Endodermal cell (in vitro differentiated cells): ENCODE data around the gene SMARCA1. TPM values are rescaled to one million over a fixed set of nuclear protein-coding genes. Genes with fewer than 3 reads are reported as not detected.

Experiments used
- DNase-seq: peaks from one replicate; pipeline ENCODE4 v3.0.0-alpha.2; 2017
- H3K27ac ChIP-seq: 2 replicates; pipeline ENCODE4 v1.5.1; 2013; ENCODE audit warnings: mild to moderate bottlenecking, low read depth, low read length, moderate library complexity
- H3K27me3 ChIP-seq: 2 replicates; pipeline ENCODE4 v1.6.1; 2013; ENCODE audit warnings: mild to moderate bottlenecking, low read length, moderate library complexity; ENCODE audit not compliant: insufficient read depth, control insufficient read depth, poor library complexity, severe bottlenecking
- H3K36me3 ChIP-seq: 2 replicates; pipeline ENCODE4 v1.7.0; 2013; ENCODE audit warnings: mild to moderate bottlenecking, low read length, moderate library complexity; ENCODE audit not compliant: control insufficient read depth, insufficient read depth
- H3K4me1 ChIP-seq: one replicate; pipeline ENCODE4 v1.7.0; 2013; ENCODE audit warnings: low read length; ENCODE audit not compliant: control insufficient read depth, insufficient read depth
- H3K4me3 ChIP-seq: 2 replicates; pipeline ENCODE4 v1.5.1; 2013; ENCODE audit warnings: mild to moderate bottlenecking, low read length, moderate library complexity
- H3K9ac ChIP-seq: 2 replicates; pipeline ENCODE4 v1.6.1; 2013; ENCODE audit warnings: mild to moderate bottlenecking, low read length, moderate library complexity; ENCODE audit not compliant: poor library complexity, severe bottlenecking; ENCODE audit errors: extremely low read depth
- H3K9me3 ChIP-seq: 2 replicates; pipeline ENCODE4 v1.6.1; 2013; ENCODE audit warnings: mild to moderate bottlenecking, low read length, moderate library complexity; ENCODE audit not compliant: control insufficient read depth
- H3K27ac Mint-ChIP-seq: 2 replicates; pipeline ENCODE4 v1.8.0; 2020; ENCODE audit warnings: mixed read lengths
- H3K27me3 Mint-ChIP-seq: 2 replicates; pipeline ENCODE4 v1.8.0; 2021; ENCODE audit warnings: mild to moderate bottlenecking, mixed read lengths; ENCODE audit not compliant: insufficient read depth
- H3K36me3 Mint-ChIP-seq: 2 replicates; pipeline ENCODE4 v1.8.0; 2020; ENCODE audit warnings: low read depth, mixed read lengths
- H3K4me1 Mint-ChIP-seq: 2 replicates; pipeline ENCODE4 v1.8.0; 2020; ENCODE audit warnings: mixed read lengths
- H3K4me3 Mint-ChIP-seq: 2 replicates; pipeline ENCODE4 v1.8.0; 2020; ENCODE audit warnings: mild to moderate bottlenecking, moderate library complexity, mixed read lengths
- H3K9me3 Mint-ChIP-seq: 2 replicates; pipeline ENCODE4 v1.8.0; 2020; ENCODE audit warnings: mild to moderate bottlenecking, mixed read lengths
- CTCF ChIP-seq: fragments of 200-600 bp; sonication (generic); conservative IDR thresholded peaks from 2 replicates; pipeline ENCODE4 v1.5.0; 2021; ENCODE audit warnings: antibody characterized with exemption, mild to moderate bottlenecking
- WGBS, 2 experiments: methylation state at CpG; one replicate each; pipeline versions ENCODE4 v1.1.5 to v1.1.7; 2013; ENCODE audit warnings: missing lambda C conversion rate in 2 of 2, mixed read lengths in 1 of 2; ENCODE audit not compliant: insufficient coverage in 1 of 2, insufficient read length in 1 of 2; 5-methylcytosine and 5-hydroxymethylcytosine counted together
- total RNA-seq, 2 donors: library from RNA; stranded (reverse); fragmentation: NEBNext Ultra II Directional in 1 of 2; extraction: Animal tissue kit (Norgen Biotek cat#: 25700) in 1 of 2; gene quantifications; 2 replicates in 1 of 2; 3 replicates in 1 of 2; pipeline ENCODE4 v1.2.1, GENCODE V29; 2021

The SMARCA1 gene
- total RNA-seq, 2 donors from 2014 or later, result 83.3 to 146 TPM

GRCh38 chrX:129445436-129445835, 77.9 kb downstream of the SMARCA1 start:
- H3K27ac ChIP-seq, result no peak overlapping the region
- no peaks in the 10 kb centered on the region for H3K9me3 ChIP-seq
- no peak for TF ChIP-seq CTCF
- no peak overlapping the region for H3K4me3 Mint-ChIP-seq
- H3K9ac ChIP-seq, result no peak overlapping the region
- no peak overlapping the region for H3K4me3 ChIP-seq
- no peak for DNase-seq
- H3K27me3 Mint-ChIP-seq, result no peaks in the 10 kb centered on the region
- H3K27me3 ChIP-seq, result no peaks in the 10 kb centered on the region
- H3K36me3 ChIP-seq, result peaks cover 22% of the 10 kb centered on the region
- no peaks in the 10 kb centered on the region for H3K9me3 Mint-ChIP-seq
- H3K36me3 Mint-ChIP-seq, result peaks cover 55% of the 10 kb centered on the region
- peaks cover 21% of the 10 kb centered on the region for H3K4me1 Mint-ChIP-seq
- H3K4me1 ChIP-seq, result no peaks in the 10 kb centered on the region
- no peak overlapping the region for H3K27ac Mint-ChIP-seq

DNA sequence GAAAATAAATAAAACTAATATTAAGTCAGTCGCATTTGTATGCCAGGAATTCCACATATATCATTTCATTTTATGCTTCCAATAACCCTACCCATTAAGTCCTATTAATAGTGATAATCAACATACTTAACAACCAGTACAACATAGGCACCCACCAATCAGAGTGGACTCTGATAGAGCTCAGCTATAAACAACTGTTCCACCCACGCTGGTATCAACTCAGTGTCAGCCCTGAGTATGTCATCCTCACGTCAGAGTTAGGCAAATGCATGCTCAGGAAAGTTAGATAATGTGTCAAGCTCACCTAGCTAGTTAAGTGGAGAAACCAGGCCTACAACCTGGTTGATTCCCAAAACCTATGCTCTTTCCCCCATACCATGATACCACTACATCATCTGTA, 89.3 kb downstream of the SMARCA1 start:
- no peak overlapping the region for H3K9ac ChIP-seq
- H3K4me1 Mint-ChIP-seq, result no peaks in the 10 kb centered on the region
- H3K27me3 ChIP-seq, result no peaks in the 10 kb centered on the region
- no peak overlapping the region for H3K4me3 Mint-ChIP-seq
- H3K27ac Mint-ChIP-seq, result no peak overlapping the region
- peaks cover 45% of the 10 kb centered on the region for H3K36me3 Mint-ChIP-seq
- no peak for TF ChIP-seq CTCF
- peaks cover 19% of the 10 kb centered on the region for H3K36me3 ChIP-seq
- H3K9me3 Mint-ChIP-seq, result peaks cover 13% of the 10 kb centered on the region
- H3K4me3 ChIP-seq, result no peak overlapping the region
- H3K4me1 ChIP-seq, result no peaks in the 10 kb centered on the region
- no peak for DNase-seq
- peaks cover 15% of the 10 kb centered on the region for H3K9me3 ChIP-seq
- no peak overlapping the region for H3K27ac ChIP-seq
- H3K27me3 Mint-ChIP-seq, result no peaks in the 10 kb centered on the region
- 94% methylated on average over 3 of the region's 3 CpGs; no CpG with 5 or more reads in 1 of the 2 experiments for WGBS, 2 experiments

- Mint-ChIP-seq H3K9me3 (peaks cover 18% of the 10 kb centered on the region), H3K27ac (no peak overlapping the region), H3K36me3 (peaks cover 49% of the 10 kb centered on the region), H3K4me3 (no peak overlapping the region), H3K4me1 (no peaks in the 10 kb centered on the region), H3K27me3 (no peaks in the 10 kb centered on the region)
- Histone ChIP-seq H3K27ac (no peak overlapping the region), H3K4me1 (no peaks in the 10 kb centered on the region), H3K9me3 (peaks cover 15% of the 10 kb centered on the region), H3K9ac (no peak overlapping the region), H3K4me3 (no peak overlapping the region), H3K27me3 (no peaks in the 10 kb centered on the region), H3K36me3 (peaks cover 21% of the 10 kb centered on the region)
- TF ChIP-seq CTCF, result no peak
- WGBS, 2 experiments, result 100% methylated on average over 1 of the region's 2 CpGs; no CpG with 5 or more reads in 1 of the 2 experiments
- DNase-seq, result no peak
These were observed 89.8 kb downstream of the SMARCA1 start for GRCh38 chrX:129433461-129433860.
